ENCODE data around the gene RBM47. TPM values are rescaled to one million over a fixed set of nuclear protein-coding genes. Genes with fewer than 3 reads are reported as not detected.

The RBM47 gene
- total and polyA plus RNA-seq, 2 experiments from 2014 or later = 35.6 to 139 TPM

DNA sequence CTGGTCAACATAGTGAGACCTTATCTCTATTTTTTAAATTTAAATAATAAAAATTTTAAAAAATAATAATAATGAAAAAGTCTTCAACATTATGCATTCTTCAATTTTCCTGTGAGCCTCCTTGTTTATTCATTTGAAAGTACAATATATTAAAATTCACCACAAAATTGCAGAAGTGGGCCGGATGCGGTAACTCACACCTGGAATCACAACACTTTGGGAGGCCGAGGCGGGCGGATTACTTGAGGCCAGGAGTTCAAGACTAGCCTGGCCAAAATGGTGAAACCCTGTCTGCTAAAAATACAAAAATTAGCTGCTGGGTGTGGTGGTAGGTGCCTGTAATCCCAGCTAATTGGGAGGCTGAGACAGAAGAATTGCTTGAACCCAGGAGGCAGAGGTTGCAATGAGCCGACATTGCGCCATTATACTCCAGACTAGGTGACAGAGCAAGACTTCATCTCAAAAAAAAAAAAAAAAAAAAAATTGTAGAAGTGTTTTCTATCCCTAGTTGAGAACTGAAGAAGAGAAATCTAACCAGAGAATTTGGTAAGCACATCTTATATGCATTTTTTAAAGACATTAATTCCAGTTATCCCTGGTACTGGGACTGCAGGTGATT lies 56.9 kb downstream of the RBM47 start:
- H3K9me2 ChIP-seq (ENCODE audit: insufficient read depth) = no peaks in the 10 kb centered on the region
- H3K4me1 ChIP-seq (ENCODE audit: insufficient read depth) = peaks cover 17% of the 10 kb centered on the region
- H2AFZ ChIP-seq = no peak overlapping the region
- Mint-ChIP-seq H3K27me3 (ENCODE audit: insufficient read depth, low read depth, poor library complexity) (peaks cover 3% of the 10 kb centered on the region), H3K9me3 (peaks cover 20% of the 10 kb centered on the region), H3K4me3 (no peak overlapping the region), H3K27ac (no peak overlapping the region), H3K36me3 (ENCODE audit: low read depth) (peaks cover 57% of the 10 kb centered on the region), H3K4me1 (peaks cover 21% of the 10 kb centered on the region)
- H3F3A ChIP-seq (replicated peaks; ENCODE audit: low read depth) = peaks cover 8% of the 10 kb centered on the region; the same call in 1 of the 2 replicates
- no peak overlapping the region for H3K4me3 ChIP-seq
- ATAC-seq (no peak), DNase-seq (ENCODE audit: low spot score) (no peak)
- H3K27me3 ChIP-seq (ENCODE audit: insufficient read depth) = no peaks in the 10 kb centered on the region
- no peak overlapping the region for H3K4me2 ChIP-seq
- TF ChIP-seq, protein P1, sequence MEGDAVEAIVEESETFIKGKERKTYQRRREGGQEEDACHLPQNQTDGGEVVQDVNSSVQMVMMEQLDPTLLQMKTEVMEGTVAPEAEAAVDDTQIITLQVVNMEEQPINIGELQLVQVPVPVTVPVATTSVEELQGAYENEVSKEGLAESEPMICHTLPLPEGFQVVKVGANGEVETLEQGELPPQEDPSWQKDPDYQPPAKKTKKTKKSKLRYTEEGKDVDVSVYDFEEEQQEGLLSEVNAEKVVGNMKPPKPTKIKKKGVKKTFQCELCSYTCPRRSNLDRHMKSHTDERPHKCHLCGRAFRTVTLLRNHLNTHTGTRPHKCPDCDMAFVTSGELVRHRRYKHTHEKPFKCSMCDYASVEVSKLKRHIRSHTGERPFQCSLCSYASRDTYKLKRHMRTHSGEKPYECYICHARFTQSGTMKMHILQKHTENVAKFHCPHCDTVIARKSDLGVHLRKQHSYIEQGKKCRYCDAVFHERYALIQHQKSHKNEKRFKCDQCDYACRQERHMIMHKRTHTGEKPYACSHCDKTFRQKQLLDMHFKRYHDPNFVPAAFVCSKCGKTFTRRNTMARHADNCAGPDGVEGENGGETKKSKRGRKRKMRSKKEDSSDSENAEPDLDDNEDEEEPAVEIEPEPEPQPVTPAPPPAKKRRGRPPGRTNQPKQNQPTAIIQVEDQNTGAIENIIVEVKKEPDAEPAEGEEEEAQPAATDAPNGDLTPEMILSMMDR (conservative IDR thresholded peaks at IDR 0.05; ENCODE audit: low read depth in 2 of 2) = no peak
- TF ChIP-seq, protein P2, sequence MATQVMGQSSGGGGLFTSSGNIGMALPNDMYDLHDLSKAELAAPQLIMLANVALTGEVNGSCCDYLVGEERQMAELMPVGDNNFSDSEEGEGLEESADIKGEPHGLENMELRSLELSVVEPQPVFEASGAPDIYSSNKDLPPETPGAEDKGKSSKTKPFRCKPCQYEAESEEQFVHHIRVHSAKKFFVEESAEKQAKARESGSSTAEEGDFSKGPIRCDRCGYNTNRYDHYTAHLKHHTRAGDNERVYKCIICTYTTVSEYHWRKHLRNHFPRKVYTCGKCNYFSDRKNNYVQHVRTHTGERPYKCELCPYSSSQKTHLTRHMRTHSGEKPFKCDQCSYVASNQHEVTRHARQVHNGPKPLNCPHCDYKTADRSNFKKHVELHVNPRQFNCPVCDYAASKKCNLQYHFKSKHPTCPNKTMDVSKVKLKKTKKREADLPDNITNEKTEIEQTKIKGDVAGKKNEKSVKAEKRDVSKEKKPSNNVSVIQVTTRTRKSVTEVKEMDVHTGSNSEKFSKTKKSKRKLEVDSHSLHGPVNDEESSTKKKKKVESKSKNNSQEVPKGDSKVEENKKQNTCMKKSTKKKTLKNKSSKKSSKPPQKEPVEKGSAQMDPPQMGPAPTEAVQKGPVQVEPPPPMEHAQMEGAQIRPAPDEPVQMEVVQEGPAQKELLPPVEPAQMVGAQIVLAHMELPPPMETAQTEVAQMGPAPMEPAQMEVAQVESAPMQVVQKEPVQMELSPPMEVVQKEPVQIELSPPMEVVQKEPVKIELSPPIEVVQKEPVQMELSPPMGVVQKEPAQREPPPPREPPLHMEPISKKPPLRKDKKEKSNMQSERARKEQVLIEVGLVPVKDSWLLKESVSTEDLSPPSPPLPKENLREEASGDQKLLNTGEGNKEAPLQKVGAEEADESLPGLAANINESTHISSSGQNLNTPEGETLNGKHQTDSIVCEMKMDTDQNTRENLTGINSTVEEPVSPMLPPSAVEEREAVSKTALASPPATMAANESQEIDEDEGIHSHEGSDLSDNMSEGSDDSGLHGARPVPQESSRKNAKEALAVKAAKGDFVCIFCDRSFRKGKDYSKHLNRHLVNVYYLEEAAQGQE (IDR thresholded peaks at IDR 0.05; ENCODE audit: unreplicated experiment) = no peak
- TF ChIP-seq EZH2phosphoT487 (IDR thresholded peaks at IDR 0.05; ENCODE audit: unreplicated experiment) = no peak
- TF ChIP-seq EZH2 (IDR thresholded peaks at IDR 0.05; ENCODE audit: low read depth, unreplicated experiment) = no peak
- no peak for TF ChIP-seq STAT1 (IDR thresholded peaks at IDR 0.05; ENCODE audit: unreplicated experiment)
- TF ChIP-seq, protein P3, sequence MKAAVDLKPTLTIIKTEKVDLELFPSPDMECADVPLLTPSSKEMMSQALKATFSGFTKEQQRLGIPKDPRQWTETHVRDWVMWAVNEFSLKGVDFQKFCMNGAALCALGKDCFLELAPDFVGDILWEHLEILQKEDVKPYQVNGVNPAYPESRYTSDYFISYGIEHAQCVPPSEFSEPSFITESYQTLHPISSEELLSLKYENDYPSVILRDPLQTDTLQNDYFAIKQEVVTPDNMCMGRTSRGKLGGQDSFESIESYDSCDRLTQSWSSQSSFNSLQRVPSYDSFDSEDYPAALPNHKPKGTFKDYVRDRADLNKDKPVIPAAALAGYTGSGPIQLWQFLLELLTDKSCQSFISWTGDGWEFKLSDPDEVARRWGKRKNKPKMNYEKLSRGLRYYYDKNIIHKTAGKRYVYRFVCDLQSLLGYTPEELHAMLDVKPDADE (IDR thresholded peaks at IDR 0.05) = no peak
- TF ChIP-seq CREB1 (CRISPR knock-in tag; IDR thresholded peaks at IDR 0.05; ENCODE audit: low read depth) = no peak
- no peak for TF ChIP-seq NANOG (IDR thresholded peaks at IDR 0.05; ENCODE audit: borderline replicate concordance)
- no peak for TF ChIP-seq POLR2AphosphoS5 (IDR thresholded peaks at IDR 0.05; ENCODE audit: low read depth)
- no peak for TF ChIP-seq ZNF114 (CRISPR knock-in tag; IDR thresholded peaks at IDR 0.05)
- no peak for TF ChIP-seq ZNF331 (CRISPR knock-in tag; IDR thresholded peaks at IDR 0.05; ENCODE audit: low read depth)
- no peak for TF ChIP-seq JUNB (IDR thresholded peaks at IDR 0.05; ENCODE audit: unreplicated experiment)
- TF ChIP-seq, protein P4, sequence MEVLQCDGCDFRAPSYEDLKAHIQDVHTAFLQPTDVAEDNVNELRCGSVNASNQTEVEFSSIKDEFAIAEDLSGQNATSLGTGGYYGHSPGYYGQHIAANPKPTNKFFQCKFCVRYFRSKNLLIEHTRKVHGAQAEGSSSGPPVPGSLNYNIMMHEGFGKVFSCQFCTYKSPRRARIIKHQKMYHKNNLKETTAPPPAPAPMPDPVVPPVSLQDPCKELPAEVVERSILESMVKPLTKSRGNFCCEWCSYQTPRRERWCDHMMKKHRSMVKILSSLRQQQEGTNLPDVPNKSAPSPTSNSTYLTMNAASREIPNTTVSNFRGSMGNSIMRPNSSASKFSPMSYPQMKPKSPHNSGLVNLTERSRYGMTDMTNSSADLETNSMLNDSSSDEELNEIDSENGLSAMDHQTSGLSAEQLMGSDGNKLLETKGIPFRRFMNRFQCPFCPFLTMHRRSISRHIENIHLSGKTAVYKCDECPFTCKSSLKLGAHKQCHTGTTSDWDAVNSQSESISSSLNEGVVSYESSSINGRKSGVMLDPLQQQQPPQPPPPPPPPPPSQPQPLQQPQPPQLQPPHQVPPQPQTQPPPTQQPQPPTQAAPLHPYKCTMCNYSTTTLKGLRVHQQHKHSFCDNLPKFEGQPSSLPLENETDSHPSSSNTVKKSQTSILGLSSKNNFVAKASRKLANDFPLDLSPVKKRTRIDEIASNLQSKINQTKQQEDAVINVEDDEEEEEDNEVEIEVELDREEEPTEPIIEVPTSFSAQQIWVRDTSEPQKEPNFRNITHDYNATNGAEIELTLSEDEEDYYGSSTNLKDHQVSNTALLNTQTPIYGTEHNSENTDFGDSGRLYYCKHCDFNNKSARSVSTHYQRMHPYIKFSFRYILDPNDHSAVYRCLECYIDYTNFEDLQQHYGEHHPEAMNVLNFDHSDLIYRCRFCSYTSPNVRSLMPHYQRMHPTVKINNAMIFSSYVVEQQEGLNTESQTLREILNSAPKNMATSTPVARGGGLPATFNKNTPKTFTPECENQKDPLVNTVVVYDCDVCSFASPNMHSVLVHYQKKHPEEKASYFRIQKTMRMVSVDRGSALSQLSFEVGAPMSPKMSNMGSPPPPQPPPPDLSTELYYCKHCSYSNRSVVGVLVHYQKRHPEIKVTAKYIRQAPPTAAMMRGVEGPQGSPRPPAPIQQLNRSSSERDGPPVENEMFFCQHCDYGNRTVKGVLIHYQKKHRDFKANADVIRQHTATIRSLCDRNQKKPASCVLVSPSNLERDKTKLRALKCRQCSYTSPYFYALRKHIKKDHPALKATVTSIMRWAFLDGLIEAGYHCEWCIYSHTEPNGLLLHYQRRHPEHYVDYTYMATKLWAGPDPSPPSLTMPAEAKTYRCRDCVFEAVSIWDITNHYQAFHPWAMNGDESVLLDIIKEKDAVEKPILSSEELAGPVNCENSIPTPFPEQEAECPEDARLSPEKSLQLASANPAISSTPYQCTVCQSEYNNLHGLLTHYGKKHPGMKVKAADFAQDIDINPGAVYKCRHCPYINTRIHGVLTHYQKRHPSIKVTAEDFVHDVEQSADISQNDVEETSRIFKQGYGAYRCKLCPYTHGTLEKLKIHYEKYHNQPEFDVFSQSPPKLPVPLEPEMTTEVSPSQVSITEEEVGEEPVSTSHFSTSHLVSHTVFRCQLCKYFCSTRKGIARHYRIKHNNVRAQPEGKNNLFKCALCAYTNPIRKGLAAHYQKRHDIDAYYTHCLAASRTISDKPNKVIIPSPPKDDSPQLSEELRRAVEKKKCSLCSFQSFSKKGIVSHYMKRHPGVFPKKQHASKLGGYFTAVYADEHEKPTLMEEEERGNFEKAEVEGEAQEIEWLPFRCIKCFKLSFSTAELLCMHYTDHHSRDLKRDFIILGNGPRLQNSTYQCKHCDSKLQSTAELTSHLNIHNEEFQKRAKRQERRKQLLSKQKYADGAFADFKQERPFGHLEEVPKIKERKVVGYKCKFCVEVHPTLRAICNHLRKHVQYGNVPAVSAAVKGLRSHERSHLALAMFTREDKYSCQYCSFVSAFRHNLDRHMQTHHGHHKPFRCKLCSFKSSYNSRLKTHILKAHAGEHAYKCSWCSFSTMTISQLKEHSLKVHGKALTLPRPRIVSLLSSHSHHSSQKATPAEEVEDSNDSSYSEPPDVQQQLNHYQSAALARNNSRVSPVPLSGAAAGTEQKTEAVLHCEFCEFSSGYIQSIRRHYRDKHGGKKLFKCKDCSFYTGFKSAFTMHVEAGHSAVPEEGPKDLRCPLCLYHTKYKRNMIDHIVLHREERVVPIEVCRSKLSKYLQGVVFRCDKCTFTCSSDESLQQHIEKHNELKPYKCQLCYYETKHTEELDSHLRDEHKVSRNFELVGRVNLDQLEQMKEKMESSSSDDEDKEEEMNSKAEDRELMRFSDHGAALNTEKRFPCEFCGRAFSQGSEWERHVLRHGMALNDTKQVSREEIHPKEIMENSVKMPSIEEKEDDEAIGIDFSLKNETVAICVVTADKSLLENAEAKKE (CRISPR knock-in tag; IDR thresholded peaks at IDR 0.05) = no peak
- H3K27ac ChIP-seq (ENCODE audit: low read depth) = no peak overlapping the region
- H3K36me3 ChIP-seq (ENCODE audit: insufficient read depth) = peaks cover 15% of the 10 kb centered on the region
- H3K79me2 ChIP-seq (replicated peaks; ENCODE audit: insufficient read depth) = peaks cover 99% of the 10 kb centered on the region
- peaks cover 35% of the 10 kb centered on the region for H4K20me1 ChIP-seq (replicated peaks; ENCODE audit: insufficient read depth)

Measured in GM23338 (cell line).